GM18499 (cell line): Measurements from ENCODE around the gene IFI44.

Experiments
- ATAC-seq: cut with Tn5 transposase; IDR thresholded peaks from one replicate; pipeline ENCODE4 v1.9.1; 2021; ENCODE audit warnings: moderate number of reproducible peaks; ENCODE audit not compliant: insufficient read depth, unreplicated experiment

Gene IFI44, protein sequence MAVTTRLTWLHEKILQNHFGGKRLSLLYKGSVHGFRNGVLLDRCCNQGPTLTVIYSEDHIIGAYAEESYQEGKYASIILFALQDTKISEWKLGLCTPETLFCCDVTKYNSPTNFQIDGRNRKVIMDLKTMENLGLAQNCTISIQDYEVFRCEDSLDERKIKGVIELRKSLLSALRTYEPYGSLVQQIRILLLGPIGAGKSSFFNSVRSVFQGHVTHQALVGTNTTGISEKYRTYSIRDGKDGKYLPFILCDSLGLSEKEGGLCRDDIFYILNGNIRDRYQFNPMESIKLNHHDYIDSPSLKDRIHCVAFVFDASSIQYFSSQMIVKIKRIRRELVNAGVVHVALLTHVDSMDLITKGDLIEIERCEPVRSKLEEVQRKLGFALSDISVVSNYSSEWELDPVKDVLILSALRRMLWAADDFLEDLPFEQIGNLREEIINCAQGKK

DNA sequence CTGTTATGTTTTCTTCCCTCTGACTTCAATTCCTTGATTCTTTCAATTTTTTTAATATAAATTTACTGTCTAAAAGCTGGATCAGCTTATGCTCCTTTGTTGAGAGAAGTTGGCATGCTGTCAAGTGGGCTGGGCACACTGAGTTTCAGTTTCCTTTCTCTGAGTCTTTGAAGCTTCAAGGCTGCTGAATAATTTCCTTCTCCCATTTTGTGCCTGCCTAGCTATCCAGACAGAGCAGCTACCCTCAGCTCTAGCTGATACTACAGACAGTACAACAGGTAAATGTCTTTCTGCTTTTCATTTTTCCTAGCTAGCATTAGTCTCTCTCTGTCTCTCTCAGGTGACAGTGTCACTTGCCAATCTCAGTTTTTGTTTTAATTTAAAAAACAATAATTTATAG, at the start of gene IFI44:
Gene IFI44, plus strand, starts transcription at position 204 of the 400 bp plus-strand sequence. CDS start 365 bp downstream, outside the sequence.
- peak; percentile 86 for ATAC-seq

DNA sequence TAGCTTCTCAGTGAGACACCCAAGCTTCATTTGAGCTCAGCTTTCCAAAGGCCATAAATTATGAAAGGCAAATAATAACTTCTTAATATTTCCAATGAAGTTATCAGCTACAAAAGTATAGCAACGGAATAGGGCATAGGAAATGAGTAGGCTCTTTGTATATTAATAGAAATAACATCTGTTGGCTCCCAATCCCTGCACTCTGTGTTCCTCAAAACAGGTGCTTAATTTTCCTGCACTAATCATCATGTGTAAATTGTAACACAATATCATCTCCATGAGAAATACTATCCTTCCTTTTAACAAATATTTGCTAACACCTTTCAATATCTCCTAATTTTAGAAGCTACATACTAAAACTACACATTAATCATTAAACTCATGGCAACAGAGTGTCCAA, 48.6 kb upstream of the IFI44 start:
- no peak for ATAC-seq

DNA sequence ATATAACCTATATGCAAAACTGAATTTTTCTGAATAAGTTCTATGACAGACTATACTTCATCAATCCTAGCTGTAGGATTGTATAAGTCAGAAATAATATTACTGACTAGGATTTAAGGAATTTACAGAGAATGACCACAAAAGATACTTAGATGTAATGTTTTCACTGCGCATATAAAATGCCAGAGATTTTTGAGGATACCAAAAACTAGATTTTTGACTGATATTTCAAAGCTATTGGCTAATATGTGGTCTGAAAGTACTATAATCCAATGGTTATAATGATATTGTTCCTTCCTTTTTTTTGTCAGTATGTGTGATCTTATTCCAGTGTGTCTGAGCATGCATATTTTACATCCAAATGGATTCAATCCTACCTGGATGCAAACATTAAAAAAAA, 46.4 kb upstream of the IFI44 start:
- ATAC-seq: no peak

DNA sequence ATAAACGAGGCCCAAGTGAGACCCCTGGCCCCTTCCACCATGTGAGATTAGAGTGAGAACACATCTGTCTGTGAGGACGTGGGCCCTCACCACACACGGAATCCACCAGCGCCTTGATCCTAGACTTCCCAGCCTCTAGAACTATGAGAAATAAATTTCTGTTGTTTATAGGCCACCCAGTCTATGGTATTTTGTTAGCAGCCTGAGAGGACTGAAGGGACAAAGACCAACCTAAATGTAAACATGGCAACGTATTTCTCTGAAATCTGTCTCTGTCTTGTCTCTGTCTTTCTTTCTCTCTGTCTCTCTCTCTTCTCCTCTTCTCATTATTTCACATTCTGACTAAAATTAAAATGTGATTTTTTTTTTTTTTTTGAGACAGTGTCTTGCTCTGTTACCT, 45.0 kb upstream of the IFI44 start:
- no peak for ATAC-seq

DNA sequence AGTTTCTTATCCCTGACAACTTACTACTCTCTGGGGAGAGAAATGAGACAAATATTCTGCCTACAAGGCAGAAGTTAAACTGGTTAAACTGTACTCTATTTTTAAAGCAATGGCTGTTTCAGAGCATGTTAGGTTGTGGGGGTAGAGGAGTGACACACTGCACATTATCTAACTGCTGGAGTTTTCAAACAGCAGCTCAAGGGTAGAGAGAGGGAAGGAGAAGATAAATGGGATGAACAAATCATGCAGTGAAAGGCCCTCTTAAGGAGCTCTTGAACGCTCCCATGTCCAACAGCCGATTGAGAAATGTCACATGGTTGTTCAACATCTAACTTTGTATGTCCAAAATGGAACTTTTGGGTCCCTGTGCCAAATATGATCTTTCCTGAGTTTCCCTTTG, 43.4 kb upstream of the IFI44 start:
- no peak for ATAC-seq

DNA sequence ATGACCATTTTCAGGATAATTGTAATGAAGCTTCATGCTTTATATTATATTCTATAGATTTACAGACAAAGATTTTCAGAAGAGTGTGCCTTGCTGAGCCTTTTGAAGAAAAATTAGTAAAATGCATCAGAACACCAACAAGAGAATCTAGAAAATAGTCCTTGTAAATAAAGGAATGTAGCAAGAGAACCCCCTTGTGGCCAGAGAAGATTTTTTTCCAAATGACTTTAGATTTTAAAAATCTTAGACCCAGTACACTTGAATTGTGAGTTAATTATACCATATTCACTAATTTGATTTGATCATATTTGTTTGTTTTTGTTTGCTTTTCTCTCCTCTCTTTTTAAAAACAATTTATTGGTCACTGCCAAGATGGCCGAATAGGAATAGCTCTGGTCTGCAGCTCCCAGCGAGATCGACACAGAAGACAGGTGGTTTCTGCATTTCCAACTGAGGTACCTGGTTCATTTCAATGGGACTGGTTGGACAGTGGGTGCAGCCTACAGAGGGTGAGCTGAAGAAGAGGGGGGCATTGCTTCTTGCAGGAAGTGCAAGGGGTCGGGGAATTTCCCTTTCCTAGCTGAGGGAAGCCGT, 42.2 kb upstream of the IFI44 start:
- no peak for ATAC-seq

DNA sequence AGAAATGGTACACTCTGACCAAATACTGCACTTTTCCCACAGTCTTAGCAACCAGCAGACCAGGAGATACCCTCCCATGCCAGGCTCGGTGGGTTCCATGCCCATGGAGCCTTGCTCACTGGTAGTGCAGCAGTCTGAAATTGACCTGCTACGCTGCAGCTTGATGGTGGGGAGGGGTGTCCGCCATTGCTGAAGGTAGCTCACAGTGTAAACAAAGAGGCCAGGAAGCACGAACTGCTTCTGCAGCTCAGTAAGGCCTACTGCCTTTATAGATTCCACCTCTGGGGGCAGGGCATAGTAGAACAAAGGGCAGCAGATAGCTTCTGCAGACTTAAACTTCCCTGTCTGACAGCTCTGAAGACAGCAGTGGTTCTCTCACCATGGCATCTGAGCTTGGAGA, 41.7 kb upstream of the IFI44 start:
- no peak for ATAC-seq

DNA sequence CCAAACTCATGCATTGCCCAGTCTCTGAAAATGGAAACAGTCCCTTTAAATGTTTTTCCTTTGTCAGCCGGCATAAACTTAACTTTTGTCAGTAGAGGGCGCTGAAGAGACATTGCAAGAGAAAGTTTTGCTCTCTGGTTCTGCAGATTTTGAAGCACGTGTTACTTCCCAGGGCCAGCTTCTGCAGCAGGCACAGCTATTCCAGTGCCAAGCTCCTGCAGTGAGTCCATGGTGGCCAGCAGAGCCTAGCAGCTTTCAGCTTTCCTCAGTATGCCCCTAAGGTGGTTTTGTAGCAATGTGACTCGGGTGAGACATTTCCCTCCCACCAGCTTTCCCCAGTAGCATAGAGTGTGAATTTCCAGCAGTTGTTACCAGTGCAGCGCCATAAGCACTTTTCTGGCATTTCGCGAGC, 32.0 kb upstream of the IFI44 start:
- peak; percentile 32 for ATAC-seq

DNA sequence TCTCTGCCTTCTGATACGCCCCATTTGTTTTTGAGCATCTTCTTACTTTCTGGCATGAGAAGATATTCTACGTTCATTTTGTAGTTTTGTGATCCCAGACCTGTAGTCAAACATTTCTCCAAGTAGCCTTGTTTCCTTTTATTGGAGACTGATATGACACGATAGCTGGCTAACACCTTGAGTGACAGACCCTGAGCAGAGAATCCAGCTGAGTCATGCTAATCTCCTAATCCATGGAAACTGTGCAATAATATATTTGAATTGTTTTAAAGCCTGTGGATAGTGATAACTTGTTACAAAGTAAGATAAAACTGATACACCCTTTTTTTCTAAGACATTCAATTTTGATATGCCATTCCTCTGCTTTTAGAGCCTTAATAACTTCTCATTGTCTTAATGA, 30.6 kb upstream of the IFI44 start:
- ATAC-seq: no peak

DNA sequence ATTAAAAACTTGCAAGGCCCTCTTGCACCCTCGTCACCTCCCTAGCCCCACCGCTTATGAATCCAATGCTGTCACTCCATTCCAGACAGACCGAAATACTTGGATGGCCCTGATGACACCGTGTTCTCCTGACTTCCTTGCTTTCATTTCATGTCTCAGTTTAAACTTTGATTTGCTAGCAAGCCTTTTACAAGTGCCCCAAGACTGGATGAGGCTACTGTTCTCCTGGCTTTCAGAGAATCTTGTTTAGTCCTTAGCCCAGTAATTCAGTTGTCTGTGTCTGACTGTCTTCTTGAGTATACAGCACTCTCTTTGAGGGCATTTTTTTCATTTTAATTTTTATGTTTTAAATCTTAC, 30.2 kb upstream of the IFI44 start:
- ATAC-seq: no peak

DNA sequence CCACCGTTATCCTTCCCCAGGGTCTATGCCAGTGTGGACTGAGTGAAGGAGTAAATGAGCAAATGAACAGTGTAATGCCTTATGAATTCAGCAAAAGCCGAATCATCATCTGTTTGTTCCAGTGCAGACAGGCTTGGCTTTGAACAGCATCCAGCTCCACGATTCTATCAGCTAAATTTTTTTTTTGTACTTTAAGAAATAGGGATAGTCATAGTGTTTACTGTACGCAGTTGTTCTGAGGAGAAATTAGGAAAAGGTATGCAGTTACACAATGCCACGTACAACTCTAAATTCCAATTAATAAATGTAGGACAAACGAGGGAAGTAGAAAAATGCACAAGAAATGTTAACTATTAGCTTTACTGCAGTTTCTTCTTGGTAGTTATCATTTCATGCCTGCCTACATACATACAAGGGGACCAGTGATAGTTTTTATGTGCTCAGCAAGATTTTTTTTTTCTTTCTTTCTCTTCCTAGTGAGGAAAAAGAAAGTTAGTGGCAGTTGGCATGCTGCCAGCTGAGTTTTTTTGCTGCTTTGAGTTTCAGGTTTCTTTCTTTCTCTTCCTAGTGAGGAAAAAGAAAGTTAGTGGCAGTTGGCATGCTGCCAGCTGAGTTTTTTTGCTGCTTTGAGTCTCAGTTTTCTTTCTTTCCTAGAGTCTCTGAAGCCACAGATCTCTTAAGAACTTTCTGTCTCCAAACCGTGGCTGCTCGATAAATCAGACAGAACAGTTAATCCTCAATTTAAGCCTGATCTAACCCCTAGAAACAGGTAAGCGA, 29.6 kb upstream of the IFI44 start, which contains the start of gene IFI44L:
Gene IFI44L, plus strand, starts transcription at position 646 of the 777 bp plus-strand sequence. CDS start 7,468 bp downstream, outside the sequence.
- peak; percentile 33 for ATAC-seq

DNA sequence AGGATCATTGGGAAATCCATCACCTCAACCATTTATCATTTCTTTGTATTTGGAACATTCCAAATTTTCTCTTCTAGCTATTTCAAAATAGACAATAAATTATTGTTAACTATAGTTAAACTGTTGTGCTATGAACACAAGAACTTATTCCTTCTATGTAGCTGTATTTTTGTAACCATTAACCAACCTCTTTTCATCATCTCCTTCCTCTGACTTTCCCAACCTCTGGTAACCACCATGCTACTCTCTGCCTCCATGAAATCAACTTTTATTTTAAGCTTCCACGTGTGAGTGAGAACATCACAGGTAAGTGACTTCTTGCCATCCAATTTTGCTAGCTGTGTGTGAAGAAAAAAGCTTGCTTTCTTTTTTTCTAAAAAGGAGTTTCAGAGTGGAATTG, 29.0 kb upstream of the IFI44 start:
- no peak for ATAC-seq

DNA sequence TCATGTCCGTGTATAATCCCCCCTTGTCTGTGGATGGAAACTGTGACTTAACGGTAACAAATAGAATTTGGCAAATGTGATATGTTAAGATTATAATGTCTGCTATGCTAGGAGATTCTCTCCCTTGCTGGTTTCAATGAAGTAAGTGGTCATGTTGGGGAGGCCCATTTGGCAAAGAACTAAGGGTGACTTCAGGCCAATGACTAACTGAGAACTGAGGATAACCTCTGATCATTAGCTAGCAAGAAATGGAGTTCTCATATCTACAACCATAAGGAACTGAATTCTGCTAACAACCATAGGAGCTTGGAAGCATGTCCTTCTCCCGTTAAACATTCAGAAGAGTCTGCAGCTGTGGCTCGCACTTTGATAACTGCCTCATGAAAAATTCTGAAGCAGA, 27.1 kb upstream of the IFI44 start:
- ATAC-seq: no peak

DNA sequence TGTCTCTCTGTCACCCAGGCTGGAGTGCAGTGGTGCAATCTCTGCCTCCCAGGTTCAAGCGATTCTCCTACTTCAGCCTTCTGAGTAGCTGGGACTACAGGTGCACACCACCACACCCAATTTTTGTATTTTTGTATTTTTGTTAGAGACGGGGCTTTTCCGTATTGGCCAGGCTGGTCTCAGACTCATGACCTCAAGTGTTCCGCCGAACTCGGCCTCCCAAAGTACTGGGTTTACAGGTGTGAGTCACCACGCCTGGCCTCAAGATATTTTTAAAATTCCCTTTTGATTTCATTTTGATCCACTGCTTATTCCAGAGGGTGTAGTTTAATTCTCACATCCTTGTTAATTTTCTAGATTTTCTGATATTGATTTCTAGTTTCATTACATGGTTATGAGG, 25.6 kb upstream of the IFI44 start:
- ATAC-seq: no peak

DNA sequence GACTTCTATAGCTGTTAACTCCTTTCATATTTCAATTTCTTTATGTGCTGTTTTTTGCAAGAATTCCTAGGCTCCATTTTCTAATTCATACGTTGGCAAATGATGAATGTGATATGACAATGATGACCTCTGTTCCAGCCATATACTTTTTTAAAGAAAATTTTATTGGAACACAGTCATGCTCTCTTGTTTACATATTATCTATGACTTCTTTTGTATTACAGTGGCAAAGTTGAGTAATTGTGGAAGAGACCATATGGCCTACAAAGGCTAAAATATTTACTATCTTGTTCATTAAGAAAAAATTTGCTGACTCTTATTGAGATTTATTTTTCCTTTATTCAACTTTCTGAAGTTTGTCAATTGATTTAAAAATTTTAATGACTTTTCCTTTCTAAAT, 22.3 kb upstream of the IFI44 start:
- ATAC-seq: no peak

DNA sequence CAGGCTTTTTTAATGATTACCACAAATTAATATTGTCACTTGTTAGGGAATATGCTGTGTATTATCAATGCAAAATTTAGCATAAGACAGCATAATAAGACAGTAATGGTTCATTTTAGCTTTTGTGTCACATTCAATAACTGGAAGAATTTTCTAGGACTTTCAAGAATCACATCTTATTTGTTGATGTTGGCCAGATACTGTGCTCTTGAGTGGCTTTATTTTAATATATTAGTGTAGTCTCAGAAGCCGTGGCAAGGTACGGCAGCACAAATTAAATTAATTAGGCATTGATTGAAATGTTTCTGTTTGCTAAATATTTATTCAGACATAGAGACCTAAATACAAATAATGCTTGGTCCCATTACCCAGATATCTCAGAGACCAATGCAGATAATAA, 19.0 kb upstream of the IFI44 start:
- no peak for ATAC-seq

DNA sequence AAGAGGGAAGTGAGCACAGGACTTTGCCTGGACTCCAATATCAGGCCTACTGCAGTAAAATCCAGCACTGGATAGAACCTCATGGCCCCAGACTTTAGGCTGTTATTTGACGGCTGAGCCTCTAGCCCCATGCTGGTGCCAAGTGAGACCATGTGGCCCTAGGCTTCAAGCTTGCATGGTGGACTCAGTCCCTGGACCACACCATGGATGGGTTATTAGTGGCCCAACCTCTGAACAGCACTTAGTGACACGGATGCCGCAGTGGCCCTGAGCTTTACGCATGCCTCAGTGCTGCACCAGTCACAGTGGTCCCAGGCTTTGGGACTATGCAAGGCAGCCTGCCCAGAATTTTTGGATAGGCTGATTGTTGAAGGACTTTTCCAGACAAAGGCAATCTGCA, 16.4 kb upstream of the IFI44 start:
- ATAC-seq: no peak

DNA sequence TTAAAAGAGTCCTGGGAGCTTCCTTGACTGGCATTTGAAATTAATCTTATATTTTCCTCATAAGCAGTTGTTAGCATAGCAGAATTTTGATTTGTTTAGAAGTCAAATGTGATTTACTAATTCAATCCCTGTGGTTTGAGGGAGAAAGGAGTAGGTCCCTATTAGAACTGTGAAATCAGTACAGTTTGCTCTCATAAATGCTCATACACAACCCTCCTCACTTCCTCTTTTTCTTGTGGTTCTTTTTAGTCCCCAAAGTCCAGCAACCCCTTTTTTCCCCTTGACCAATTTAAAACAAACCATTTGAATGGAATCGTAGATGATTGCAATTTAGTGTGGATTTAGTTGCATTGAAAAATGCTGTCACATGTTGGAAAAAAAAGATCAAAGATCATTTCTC, 9.2 kb upstream of the IFI44 start:
- peak; percentile 61 for ATAC-seq

DNA sequence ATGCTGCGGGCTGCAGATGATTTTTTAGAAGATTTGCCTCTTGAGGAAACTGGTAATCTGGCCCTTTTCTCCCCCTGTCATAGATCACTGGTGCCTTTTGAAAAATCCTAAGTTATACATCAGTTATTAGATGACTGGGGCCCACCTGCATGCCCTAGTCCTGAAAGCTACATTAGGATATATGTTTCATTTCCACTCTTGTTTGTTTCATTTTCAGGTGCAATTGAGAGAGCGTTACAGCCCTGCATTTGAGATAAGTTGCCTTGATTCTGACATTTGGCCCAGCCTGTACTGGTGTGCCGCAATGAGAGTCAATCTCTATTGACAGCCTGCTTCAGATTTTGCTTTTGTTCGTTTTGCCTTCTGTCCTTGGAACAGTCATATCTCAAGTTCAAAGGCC, 8.1 kb upstream of the IFI44 start:
- ATAC-seq: no peak

DNA sequence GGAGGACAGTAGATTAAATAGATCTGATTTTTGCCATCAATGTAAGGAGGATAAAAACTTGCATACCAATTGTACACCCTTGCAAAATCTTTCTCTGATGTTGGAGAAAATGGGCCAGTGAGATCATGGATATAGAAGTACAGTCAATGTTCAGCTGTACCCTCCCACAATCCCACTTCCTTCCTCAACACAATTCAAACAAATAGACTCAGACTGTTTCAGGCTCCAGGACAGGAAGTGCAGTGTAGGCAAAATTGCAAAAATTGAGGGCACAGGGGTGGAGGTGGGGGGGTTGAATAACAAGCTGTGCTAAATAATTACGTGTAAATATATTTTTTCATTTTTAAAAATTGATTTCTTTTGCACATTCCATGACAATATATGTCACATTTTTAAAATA, 3.9 kb upstream of the IFI44 start:
- no peak for ATAC-seq

DNA sequence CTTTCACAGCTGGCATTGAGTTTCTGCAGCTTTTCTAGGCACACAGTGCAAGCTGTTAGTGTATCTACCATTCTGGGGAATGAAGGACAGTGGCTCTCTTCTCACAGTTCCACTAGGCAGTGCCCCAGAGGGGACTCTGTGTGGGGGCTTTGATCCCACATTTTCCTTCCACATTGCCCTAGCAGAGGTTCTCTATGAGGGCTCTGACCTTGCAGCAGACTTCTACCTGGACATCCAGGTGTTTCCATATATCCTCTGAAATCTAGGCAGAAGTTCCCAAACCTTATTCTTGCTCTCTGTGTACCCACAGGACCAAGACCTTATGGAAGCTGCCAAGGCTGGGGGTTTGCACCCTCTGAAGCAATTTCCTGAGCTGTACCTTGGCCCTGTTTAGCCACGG, 2.4 kb upstream of the IFI44 start:
- ATAC-seq: no peak
